HepG2 (cell line): Measurements from ENCODE around the gene OR1B1.

ENCODE experiments used
- ELF1 ChIP-seq: sonication (generic); formaldehyde crosslinking; IDR thresholded peaks from 2 replicates; pipeline ENCODE4 v1.4.0; 2020; ENCODE audit warnings: missing genetic modification reagents
- FOSL2 ChIP-seq: sonication (generic); formaldehyde crosslinking; IDR thresholded peaks from 2 replicates; pipeline ENCODE4 v1.4.0; 2020; ENCODE audit warnings: missing genetic modification reagents
- HDAC2 ChIP-seq: sonication (generic); formaldehyde crosslinking; IDR thresholded peaks from 2 replicates; pipeline ENCODE4 v1.4.0; 2020; ENCODE audit warnings: missing genetic modification reagents
- HDAC6 ChIP-seq: fragments of 200-600 bp; sonication (generic); IDR thresholded peaks from 2 replicates; pipeline ENCODE4 v1.7.0; 2017; ENCODE audit warnings: mild to moderate bottlenecking, antibody characterized with exemption, low read length, low read depth
- HMGA1 ChIP-seq: sonication (generic); formaldehyde crosslinking; conservative IDR thresholded peaks from 2 replicates; pipeline ENCODE4 v1.4.0; 2020; ENCODE audit warnings: missing genetic modification reagents
- PHB2 ChIP-seq: fragments of 450-650 bp; IDR thresholded peaks from 2 replicates; pipeline ENCODE4 v1.6.1; 2018; ENCODE audit not compliant: partially characterized antibody
- REST ChIP-seq, 2 experiments: IDR thresholded peaks; 2 replicates each; pipeline ENCODE4 v1.6.1; 2011 to 2012; ENCODE audit warnings: low read length in 2 of 2, borderline replicate concordance in 1 of 2, low read depth in 1 of 2, mild to moderate bottlenecking in 1 of 2, moderate library complexity in 1 of 2
- RFX5 ChIP-seq: IDR thresholded peaks from 2 replicates; pipeline ENCODE4 v1.6.1; 2011; ENCODE audit warnings: low read depth, low read length, improper control_type of control experiment
- SP2 ChIP-seq: sonication (generic); formaldehyde crosslinking; IDR thresholded peaks from 2 replicates; pipeline ENCODE4 v1.5.1; 2020; ENCODE audit warnings: mild to moderate bottlenecking, missing genetic modification reagents
- WIZ ChIP-seq: sonication (generic); formaldehyde crosslinking; IDR thresholded peaks from 2 replicates; pipeline ENCODE4 v1.5.1; 2020; ENCODE audit warnings: mild to moderate bottlenecking, missing genetic modification reagents
- ZBTB44 ChIP-seq: sonication (generic); formaldehyde crosslinking; IDR thresholded peaks from 2 replicates; pipeline ENCODE4 v1.4.0; 2020; ENCODE audit warnings: missing genetic modification reagents
- ZHX1 ChIP-seq: sonication (generic); formaldehyde crosslinking; IDR thresholded peaks from 2 replicates; pipeline ENCODE4 v1.8.1; 2022; ENCODE audit warnings: low read depth, mild to moderate bottlenecking, missing genetic modification reagents
- ZNF766 ChIP-seq: sonication (generic); formaldehyde crosslinking; IDR thresholded peaks from 2 replicates; pipeline ENCODE4 v1.5.0; 2020; ENCODE audit warnings: missing genetic modification reagents, borderline replicate concordance
- TF ChIP-seq, protein P1 (sequence below): IDR thresholded peaks from 2 replicates; pipeline ENCODE4 v1.6.1; 2012; ENCODE audit warnings: inconsistent platforms

- no peak for TF ChIP-seq RFX5
- TF ChIP-seq FOSL2 (CRISPR knock-in tag), result no peak
- no peak for TF ChIP-seq HMGA1 (CRISPR knock-in tag)
- TF ChIP-seq, protein P1, sequence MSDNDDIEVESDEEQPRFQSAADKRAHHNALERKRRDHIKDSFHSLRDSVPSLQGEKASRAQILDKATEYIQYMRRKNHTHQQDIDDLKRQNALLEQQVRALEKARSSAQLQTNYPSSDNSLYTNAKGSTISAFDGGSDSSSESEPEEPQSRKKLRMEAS, result no peak
- no peak for TF ChIP-seq ZNF766 (CRISPR knock-in tag)
- no peak for TF ChIP-seq ZBTB44 (CRISPR knock-in tag)
- TF ChIP-seq ZHX1, result no peak
- no peak for TF ChIP-seq HDAC6
- TF ChIP-seq SP2 (CRISPR knock-in tag), result no peak
- no peak for TF ChIP-seq REST (IDR thresholded peaks at IDR 0.05; ENCODE audit: borderline replicate concordance in 1 of 2, low read depth in 1 of 2, low read length in 2 of 2)
- TF ChIP-seq ELF1, result no peak
- no peak for TF ChIP-seq WIZ (CRISPR knock-in tag)
- no peak for TF ChIP-seq HDAC2
- no peak for TF ChIP-seq PHB2
Observed at GRCh38 chr9:122661416-122661815, 4.0 kb upstream of the OR1B1 start, which contains the start of gene OR1L1.
